NCI-H128 (cell line): ENCODE data around the gene LIPT1.
"Not testable (repeated sequence)": the region's sequence is repeated elsewhere in the genome, so short reads cannot be mapped to it uniquely, and the experiment has no call there.

Source experiments
- DNase-seq: peaks from one replicate; lab custom pipeline; 2025; ENCODE audit not compliant: unreplicated experiment; lab: John Stamatoyannopoulos, UW

The LIPT1 gene

DNA sequence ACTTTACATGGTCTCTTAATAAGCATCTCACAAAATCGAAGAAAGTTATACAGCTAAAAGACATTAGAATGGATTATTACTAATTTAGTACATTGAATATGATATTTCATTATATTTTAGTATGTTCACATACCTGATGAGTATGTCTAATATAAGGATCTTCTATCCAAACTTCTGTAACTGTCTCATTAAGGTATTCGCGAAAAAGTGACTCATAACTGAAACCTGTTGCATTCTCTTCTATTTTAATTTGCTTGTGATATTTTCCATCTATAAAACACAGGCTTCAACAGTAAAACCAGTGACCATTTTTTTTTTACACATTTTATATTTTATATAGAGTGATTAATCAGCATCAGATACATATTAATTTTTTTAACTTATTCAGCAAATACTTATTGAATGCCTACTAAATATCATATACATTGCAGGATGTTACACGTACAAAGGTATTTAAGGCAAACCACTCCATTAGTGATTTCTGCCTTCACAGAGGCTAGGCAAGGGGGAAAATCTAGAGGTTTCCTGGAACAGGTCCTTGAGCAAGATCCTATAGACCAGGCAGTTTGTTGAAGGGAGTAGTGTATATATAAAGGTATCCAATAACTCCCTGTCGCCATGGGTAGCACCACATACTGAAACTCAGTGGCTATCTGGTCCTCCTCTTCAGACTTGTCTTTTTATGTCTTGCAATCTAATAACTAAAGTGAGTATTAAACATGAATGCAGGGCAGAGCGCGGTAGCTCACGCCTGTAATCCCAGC lies 16.8 kb downstream of the LIPT1 start:
- DNase-seq: no peak

DNA sequence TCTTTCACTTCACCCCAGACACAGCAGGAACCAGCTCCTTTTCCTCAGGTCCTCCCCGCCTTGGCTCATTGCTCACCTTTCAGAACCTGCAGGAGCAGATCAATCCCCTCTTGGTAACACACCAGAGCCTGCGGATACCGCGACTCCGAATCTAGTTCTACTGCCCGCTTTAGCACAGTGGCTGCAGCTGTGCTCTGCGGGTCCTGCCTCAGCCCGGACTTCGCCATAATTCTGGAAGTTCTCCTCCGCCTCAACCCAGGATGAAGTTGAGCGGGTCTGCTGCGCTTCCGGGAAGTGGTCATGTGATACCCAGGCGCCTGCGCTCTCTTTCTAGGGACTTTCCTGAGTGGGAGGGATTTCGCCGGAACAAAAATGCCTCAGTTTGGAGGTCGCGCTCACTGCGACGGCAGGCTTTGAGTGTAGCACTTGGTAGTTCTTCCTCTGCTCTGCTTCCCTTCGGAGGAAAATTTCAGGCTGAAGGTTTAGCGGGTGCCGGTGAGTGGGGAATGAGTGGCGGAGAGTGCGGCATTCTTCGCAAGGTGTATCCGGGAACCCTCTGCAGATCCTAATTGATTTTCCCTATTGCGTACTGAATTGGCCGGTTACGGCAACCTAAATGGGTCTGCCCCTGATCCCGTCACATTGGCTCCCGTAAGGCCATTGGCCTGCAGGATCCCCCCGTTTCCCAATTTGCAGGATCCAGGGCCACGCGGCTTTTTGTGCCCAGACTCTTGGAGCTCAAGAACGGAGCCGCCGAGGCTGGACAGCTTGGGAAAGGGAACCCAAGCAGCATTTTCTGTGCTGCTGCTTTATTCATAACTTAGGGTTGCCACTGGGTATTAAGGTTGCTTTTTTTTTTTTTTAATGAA lies 26.2 kb downstream of the LIPT1 start, which contains the start of the genes MITD1 and MRPL30:
MITD1 (minus strand) TSS at position 304 of the 869 bp plus-strand sequence; CDS start at position 227, 77 bp downstream.
MRPL30 (plus strand) TSS at position 430 of the 869 bp plus-strand sequence. CDS start 5,020 bp downstream, outside the sequence.
- peak; percentile 97 for DNase-seq

DNA sequence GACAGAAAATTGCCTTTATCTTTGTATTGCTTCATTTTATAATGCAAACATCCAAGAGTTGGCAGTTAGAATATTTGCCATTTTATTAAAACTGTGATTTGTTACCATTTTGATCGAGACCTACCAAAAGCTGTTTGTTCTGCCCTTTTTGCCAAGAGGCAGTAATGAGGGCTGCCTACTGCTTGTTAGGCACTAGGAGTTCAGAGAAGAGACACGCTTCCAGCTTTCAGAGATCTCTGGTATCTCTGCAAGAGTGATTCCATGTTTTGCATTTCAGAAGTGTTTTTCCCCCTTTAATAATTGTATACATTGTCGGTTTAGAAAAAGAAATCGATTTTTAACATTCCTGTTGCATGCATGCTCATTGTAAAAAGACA lies 26.8 kb downstream of the LIPT1 start:
- DNase-seq: no peak

DNA sequence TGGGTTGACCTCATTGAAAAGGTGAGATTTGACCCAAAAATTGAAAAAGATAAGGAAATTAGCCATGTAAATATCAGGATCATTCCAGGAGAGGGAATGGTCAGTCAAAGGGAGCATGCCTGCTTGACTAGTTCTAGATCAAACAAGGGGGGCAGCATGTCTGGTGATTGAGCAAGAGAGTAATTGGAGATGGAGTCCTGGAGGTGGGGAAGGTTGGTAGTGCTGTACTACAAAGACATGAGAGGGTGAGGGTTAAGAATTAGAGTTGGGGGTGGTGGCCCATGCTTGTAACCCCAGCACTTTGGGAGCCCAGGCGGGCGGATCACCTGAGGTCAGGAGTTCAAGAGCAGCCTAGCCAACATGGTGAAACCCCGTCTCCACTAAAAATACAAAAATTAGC lies 28.3 kb downstream of the LIPT1 start:
- no peak for DNase-seq

DNA sequence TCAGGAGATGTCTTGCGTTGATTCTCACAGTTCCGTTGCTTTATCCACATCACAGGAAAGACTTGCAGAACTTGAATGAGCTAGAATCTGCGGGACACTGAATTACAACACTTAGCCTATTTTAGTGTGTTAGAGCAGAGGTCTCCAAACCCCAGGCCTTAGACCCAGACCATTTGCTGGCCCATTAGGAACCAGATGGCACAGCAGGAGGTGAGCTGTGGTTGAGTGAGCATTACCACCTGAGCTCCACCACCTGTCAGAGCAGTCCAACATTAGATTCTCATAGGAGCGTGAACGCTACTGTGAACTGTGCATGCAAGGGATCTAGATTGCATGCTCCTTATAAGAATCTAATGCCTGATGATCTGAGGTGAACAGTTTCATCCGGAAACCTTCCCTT lies 30.0 kb downstream of the LIPT1 start:
- DNase-seq: no peak

DNA sequence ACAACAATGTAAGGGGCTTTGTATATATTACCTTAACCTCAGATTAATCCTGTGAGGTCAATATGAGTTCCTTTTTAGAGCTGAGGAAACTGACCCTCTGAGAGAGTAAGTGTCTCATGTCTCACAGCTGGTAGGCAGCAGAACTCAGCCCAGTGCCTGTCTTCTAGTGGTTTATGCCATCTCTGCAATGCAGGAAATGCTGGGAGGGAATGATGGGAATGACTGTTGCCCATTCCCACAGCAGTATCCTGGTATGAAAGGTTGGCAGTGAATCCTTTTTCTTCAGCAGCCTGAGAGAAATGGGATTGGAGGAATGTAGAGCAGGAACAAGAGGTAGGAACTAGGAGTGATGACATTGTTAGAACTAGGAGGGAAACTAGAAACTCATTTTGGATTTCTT lies 32.2 kb downstream of the LIPT1 start:
- DNase-seq: no peak

DNA sequence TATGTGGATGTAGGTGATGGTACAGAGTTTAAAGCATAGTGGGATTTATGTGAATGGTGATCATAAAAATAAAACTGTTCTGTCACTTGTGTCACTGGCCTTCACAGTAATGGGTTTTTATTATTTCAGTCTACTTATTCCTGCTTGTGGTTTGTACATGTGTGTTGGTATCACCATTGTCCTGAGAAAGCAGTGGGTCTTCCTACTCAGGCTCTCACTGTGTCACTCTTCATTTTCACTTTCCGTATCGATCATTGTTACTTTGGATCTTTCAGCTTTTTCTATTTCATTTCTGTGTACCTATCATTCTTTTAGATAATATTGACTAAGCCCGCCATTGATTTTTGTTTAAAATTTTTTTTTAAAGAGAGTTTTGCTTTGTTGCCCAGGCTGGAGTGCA lies 33.6 kb downstream of the LIPT1 start:
- no peak for DNase-seq

DNA sequence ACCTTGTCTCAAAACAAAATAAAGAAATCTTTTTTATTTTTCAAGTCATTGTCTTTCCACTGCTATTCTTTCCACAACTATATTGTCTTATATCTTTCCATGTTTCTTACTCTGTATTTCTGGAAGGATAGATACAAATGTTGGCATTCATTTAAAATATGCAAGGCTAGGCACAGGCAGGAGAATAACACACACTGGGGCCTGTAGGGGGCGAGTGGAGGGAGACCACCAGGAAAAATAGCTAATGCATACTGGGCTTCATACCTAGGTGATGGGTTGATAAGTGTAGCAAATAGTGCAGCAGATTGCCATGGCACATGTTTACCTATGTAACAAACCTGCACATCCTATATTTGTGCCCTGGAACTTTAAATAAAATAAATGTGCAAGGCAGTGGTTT lies 35.8 kb downstream of the LIPT1 start:
- DNase-seq: no peak

DNA sequence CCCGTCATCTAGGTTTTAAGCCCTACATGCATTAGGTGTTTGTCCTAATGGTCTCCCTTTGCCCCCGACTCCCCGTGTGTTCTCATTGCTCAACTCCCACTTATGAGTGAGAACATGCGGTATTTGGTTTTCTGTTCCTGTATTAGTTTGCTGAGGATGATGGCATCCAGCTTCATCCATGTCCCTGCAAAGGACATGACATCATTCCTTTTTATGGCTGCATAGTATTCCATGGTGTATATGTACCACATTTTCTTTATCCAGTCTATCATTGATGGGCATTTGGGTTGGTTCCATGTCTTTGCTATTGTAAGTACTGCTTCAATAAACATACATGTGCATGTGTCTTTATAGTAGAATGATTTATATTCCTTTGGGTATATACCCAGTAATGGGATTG lies 37.6 kb downstream of the LIPT1 start:
- DNase-seq: not testable (repeated sequence)

DNA sequence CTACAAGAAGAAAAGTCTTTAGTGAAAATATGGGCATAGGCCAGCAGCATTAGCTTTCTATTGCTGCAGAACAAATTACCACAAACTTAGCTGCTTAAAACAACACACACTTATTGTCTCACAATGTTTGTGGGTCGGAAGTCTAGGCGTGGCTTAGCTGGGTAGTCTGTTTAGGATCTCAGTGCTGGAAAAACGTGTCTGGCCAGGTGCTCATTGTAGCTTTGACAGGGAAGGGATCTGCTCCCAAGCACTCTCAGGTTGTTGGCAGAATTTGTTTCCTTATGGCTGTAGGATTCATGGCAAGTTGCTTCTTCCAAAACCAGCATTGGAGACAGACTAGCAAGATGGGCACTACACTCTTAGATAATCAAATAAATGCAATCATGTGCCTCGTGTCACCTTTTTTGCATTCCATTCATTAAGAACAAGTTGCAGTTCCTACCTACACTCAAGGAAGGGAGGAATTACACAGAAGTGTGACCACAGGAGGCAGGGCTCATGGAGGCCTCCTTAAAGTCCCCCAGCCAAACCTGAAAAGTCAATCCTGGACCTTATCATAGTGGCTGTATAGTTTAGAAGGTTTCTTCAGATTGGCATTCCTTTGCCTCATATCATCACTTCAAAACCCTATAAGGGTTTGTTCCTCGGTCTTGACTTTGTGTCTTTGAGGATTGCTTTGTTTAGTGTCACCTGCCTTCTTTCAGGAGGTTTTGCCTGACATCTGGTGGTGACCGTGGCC lies 43.5 kb downstream of the LIPT1 start:
- DNase-seq: no peak

DNA sequence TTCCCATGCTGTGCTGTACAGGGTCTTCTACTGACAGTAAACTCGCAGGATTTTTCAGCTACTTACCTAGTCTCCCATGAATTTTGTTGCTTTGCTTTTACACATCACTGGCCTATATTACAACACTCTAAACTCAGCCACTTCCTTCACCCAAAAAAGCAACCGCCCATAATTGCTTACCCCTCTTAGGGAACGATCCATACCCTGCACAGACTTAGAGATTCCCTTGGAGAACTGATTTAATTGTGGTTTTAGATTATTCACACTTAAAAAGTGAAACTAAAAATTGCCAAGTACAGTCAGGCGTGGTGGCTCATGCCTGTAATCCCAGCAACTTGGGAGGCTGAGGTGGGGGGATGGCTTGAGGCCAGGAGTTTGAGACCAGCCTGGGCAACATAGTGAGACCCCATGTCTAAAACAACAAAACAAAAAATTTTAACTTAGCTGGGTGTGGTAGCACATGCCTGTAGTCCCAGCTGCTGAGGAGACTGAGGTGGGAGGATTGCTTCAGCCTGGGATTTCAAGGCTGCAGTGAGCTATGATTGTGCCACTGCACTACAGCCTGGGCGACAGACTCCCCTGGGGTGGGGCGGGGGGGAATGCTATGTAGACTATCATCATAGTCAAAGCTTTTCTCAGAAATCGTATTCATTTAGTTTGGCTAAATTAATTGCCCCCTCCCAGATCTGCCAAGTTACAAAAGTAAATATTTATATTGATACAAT lies 45.5 kb downstream of the LIPT1 start:
- DNase-seq: no peak

DNA sequence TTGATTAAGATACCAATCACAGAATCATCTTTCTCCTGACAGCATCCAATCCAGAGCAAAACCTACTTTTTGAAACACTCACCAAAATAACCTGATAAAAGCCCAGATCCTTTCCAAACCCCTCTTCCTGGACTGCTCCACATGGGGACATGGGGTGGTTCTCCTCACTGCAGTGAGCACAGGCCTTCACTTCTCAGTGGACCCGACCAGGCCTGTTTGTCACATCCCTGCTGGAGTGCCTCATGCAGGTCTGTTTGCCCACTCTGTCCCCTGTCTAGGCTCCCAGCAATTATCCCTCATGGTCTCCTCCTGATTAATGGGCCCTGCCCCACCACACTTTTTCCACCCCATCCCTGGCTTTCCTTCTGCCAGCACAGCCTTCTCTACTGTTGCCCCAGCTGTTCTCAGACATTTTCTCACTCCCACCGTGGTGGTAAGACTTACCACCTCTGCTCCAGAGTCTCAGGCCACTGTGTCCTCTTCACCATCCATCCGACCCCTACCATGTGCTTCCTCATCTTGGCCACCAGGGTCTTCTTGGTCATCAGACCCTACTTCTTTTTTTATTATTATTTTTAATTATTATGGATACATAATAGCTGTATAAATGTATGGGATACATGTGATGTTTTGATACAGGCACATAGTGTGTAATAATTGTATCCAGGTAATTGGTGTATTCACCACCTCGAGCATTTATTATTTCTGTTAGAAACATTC lies 47.4 kb downstream of the LIPT1 start:
- no peak for DNase-seq

DNA sequence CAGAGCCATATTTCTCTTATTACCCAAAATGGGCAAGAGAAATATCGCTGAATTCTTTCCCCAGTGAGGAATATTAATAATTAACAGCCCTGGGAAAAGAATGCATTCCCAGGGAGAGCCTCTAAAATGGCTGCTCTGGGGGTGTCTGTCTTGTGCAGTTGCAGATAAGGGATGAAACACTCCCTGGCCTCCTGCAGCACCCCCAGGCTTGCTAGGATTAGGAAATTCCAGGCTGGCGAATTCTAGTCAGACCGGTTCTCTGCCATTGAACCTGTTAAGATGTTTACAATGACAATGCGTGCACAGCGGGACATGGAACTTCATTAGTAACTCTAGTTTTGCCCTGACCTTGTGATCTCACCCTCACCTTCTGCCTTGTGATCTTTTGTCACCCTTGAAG lies 50.7 kb downstream of the LIPT1 start:
- no peak for DNase-seq
